ENCODE results near the gene RNASE4. TPM values are rescaled to one million over a fixed set of nuclear protein-coding genes. Genes with fewer than 3 reads are reported as not detected.

The RNASE4 gene
- total and polyA plus RNA-seq, 2 experiments from 2014 or later: 0.29 to 2.0 TPM

- Histone ChIP-seq H3K27ac (ENCODE audit: low read depth) (no peak overlapping the region), H3K36me3 (ENCODE audit: insufficient read depth) (no peaks in the 10 kb centered on the region), H3K4me1 (ENCODE audit: insufficient read depth) (peaks cover 9% of the 10 kb centered on the region), H3K79me2 (replicated peaks; ENCODE audit: insufficient read depth) (no peaks in the 10 kb centered on the region), H3F3A (replicated peaks; ENCODE audit: low read depth) (peaks cover 3% of the 10 kb centered on the region; the same call in 1 of the 2 replicates), H4K20me1 (replicated peaks; ENCODE audit: insufficient read depth) (no peaks in the 10 kb centered on the region), H3K9me2 (ENCODE audit: insufficient read depth) (no peaks in the 10 kb centered on the region), H3K4me3 (peak overlapping the region; percentile 92), H3K4me2 (peak overlapping the region; percentile 80), H2AFZ (peak overlapping the region; percentile 84), H3K27me3 (ENCODE audit: insufficient read depth) (no peaks in the 10 kb centered on the region)
- H3K4me3 Mint-ChIP-seq: no peak overlapping the region
- peaks cover 18% of the 10 kb centered on the region for H3K4me1 Mint-ChIP-seq
- no peak overlapping the region for H3K27ac Mint-ChIP-seq
- TF ChIP-seq ZNF331 (CRISPR knock-in tag; IDR thresholded peaks at IDR 0.05; ENCODE audit: low read depth) (no peak), CREB1 (CRISPR knock-in tag; IDR thresholded peaks at IDR 0.05; ENCODE audit: low read depth) (no peak), POLR2AphosphoS5 (IDR thresholded peaks at IDR 0.05; ENCODE audit: low read depth) (no peak), NANOG (IDR thresholded peaks at IDR 0.05; ENCODE audit: borderline replicate concordance) (no peak), ETS1 (IDR thresholded peaks at IDR 0.05) (no peak), EZH2 (IDR thresholded peaks at IDR 0.05; ENCODE audit: low read depth, unreplicated experiment) (no peak), JUNB (IDR thresholded peaks at IDR 0.05; ENCODE audit: unreplicated experiment) (no peak), ZNF462 (CRISPR knock-in tag; IDR thresholded peaks at IDR 0.05) (no peak), REST (IDR thresholded peaks at IDR 0.05; ENCODE audit: unreplicated experiment) (no peak), STAT1 (IDR thresholded peaks at IDR 0.05; ENCODE audit: unreplicated experiment) (no peak), EZH2phosphoT487 (IDR thresholded peaks at IDR 0.05; ENCODE audit: unreplicated experiment) (no peak), ZNF114 (CRISPR knock-in tag; IDR thresholded peaks at IDR 0.05) (no peak)
- TF ChIP-seq, protein P1, sequence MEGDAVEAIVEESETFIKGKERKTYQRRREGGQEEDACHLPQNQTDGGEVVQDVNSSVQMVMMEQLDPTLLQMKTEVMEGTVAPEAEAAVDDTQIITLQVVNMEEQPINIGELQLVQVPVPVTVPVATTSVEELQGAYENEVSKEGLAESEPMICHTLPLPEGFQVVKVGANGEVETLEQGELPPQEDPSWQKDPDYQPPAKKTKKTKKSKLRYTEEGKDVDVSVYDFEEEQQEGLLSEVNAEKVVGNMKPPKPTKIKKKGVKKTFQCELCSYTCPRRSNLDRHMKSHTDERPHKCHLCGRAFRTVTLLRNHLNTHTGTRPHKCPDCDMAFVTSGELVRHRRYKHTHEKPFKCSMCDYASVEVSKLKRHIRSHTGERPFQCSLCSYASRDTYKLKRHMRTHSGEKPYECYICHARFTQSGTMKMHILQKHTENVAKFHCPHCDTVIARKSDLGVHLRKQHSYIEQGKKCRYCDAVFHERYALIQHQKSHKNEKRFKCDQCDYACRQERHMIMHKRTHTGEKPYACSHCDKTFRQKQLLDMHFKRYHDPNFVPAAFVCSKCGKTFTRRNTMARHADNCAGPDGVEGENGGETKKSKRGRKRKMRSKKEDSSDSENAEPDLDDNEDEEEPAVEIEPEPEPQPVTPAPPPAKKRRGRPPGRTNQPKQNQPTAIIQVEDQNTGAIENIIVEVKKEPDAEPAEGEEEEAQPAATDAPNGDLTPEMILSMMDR (conservative IDR thresholded peaks at IDR 0.05; ENCODE audit: low read depth in 2 of 2): no peak
- no peaks in the 10 kb centered on the region for H3K9me3 Mint-ChIP-seq
- ATAC-seq (peak; percentile 9), DNase-seq (ENCODE audit: low spot score) (no peak)
- no peaks in the 10 kb centered on the region; the same call in 2 of the 3 replicates for H3K36me3 Mint-ChIP-seq (ENCODE audit: low read depth)
- peaks cover 13% of the 10 kb centered on the region for H3K27me3 Mint-ChIP-seq (ENCODE audit: insufficient read depth, low read depth, poor library complexity)
Measured at GRCh38 chr14:20680843-20681347, 3.5 kb upstream of the RNASE4 start.
